Hepatic stellate cell (primary cell): ENCODE data around the gene PPP5C.
A peak's percentile ranks its signal among the peaks of the same experiment; 100 is the strongest.
"Not testable (repeated sequence)": the region's sequence is repeated elsewhere in the genome, so short reads cannot be mapped to it uniquely, and the experiment has no call there.

ENCODE experiments used
- DNase-seq: peaks from one replicate; pipeline ENCODE4 v3.0.0; 2011; ENCODE audit warnings: low spot score

Gene PPP5C

DNA sequence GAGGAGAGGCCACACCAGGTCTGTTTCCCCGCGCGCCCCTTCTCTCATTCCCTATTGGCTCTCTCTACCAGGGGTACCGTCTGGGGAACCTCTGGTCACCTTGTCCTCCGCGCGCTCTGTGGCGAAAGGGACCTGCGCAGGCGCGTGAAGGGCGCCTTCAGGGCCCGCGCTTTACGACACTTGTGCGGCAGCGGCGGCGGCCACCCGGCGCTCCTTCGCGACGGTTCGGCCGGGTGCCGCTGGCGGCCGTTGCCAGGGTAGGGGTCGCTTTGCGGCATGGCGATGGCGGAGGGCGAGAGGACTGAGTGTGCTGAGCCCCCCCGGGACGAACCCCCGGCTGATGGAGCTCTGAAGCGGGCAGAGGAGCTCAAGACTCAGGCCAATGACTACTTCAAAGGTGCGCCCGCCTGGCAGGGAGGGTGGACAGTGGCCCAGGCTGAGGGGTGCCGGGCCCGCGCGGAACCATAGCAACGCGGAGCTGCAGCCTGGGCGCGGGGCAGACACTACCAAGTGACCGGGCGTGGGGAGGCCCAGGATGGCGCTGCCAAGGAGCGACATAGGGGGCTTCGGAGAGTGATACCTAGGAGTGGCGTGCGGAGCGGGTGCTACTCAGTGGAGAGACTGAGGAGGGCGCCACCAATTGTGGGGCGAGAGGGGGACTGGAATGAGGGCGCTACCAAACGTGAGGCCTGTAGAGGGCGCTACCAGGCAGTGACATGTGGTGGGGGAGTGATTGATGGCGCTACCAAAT lies at the start of gene PPP5C:
Gene PPP5C (plus strand): TSS at position 267 of the 751 bp plus-strand sequence. CDS start 10 bp downstream, at position 277.
- peak; percentile 99 for DNase-seq

DNA sequence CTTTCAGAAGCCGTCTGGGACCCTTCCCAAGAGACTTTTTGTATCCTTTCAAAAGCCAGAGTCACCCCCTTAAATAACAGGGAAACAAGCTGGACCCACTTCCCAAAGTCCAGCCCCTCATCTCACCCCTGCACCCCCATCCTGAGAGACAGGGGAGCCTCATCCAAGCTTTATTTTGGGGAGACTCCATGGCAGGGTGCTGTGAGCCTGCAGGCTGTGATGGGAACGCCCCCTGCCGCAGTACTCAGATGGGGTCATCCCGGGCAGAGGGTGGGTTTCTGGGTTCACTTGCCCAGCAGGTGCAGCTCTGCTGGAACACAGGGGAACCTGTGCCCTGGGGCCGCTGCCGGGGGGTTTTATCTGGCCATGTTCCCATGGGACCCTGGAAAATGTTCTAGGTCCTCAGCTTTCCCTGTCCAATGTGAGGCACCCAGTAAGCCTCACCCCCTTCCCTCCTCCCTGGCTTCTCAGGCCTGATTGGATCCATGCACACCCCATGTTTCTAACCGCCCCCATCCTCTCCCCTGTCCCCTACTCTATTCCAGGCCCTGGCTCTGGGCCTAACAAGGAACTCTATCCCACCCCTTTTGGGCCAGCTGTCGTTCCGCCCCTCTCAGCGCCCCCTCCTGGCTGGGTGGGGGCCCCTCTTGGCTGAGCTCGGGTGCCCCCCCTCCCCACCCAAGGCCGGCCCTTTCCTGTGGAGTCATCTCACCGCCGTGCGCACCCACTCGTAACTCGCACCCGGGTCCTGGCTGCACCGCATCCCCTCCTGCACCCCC lies 49.0 kb upstream of the PPP5C start:
- DNase-seq = no peak

- no peak for DNase-seq
Observed at GRCh38 chr19:46298479-46299003, 48.3 kb upstream of the PPP5C start.

- peak; percentile 87 for DNase-seq
Observed at GRCh38 chr19:46299004-46299509, 47.8 kb upstream of the PPP5C start.

DNA sequence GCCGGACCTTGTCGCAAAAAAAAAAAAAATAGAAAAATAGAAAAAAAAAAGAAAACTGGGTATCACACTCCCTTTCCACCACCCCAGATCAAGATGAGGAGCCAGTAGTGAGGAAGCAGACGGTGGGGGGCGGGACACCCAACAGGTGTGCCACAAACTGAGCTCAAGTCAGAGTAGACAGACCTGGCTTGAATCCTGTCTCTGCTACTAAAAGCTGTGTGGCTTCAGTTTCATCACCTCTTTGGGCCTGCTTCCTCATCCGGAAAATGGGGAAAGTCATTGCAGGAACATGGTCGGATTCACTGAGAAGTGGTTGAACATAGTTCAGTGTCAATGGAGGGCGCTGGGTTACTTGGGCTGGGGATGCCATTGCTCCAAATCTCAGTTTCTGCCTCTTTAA lies 47.2 kb upstream of the PPP5C start:
- no peak for DNase-seq

DNA sequence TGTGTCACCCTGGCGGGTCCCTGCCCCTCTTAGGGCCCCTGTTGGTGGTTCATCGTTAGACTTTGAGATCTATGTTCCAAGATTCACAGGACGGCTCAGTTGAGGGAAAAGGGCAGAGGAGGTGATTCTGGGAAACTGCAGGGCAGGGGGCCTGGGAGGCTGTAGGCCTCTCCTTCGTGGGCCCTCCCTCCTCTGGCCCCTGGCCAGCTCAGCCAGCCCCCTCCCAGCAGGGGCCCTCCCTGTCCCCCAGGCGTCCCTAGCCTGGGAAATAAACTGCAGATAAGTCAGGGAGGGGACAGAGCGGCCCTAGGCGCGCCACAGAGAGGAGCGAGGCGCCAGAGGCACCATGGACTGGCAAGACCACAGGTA lies 43.6 kb upstream of the PPP5C start:
- DNase-seq = no peak

GRCh38 chr19:46303691-46304397 lies 43.0 kb upstream of the PPP5C start:
- DNase-seq = no peak

GRCh38 chr19:46306501-46306900 lies 40.4 kb upstream of the PPP5C start:
- no peak for DNase-seq

- no peak for DNase-seq
Observed at GRCh38 chr19:46308510-46308909, 38.4 kb upstream of the PPP5C start.

DNA sequence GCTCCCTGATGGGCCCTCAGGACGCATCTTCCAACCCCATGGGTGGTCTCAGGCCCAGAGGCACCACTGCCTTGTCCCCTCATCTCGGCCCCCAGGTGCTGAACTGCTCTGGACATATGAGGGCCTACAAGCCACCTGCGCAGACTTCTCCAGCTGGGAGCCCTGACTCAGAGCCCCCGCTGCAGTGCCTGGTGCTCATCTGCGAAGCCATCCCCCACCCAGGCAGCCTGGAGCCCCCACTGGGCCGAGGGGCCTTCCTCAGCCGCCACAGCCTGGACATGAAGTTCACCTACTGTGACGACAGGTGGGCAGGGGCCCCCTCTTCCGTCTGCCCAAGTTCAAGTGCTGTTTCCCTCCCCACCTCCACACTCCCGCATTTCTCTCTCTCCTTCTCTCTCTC lies 37.8 kb upstream of the PPP5C start:
- DNase-seq = no peak

GRCh38 chr19:46311444-46311843 lies 35.4 kb upstream of the PPP5C start:
- no peak for DNase-seq

- DNase-seq = not testable (repeated sequence)
Observed at GRCh38 chr19:46313540-46314469, 33.1 kb upstream of the PPP5C start.

DNA sequence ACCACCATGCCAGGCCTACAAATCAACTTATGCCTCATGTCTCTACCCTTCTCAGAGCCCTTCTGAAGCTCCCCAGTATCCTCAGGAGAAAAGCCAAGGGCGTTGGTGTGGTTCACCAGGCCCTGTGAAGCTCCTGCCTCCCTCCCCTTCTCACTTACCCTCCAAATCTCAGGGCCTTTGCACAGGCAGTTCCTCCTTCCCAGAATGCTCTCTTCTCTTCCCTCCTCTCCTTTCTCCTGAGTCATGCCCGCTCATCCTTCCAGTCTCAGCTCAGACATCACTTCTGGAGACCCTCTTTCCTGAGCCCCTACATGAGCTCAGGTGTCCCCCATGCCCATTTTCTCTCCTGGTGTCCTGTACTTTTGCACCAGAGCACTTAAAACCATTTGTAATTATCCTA lies 29.5 kb upstream of the PPP5C start:
- no peak for DNase-seq

DNA sequence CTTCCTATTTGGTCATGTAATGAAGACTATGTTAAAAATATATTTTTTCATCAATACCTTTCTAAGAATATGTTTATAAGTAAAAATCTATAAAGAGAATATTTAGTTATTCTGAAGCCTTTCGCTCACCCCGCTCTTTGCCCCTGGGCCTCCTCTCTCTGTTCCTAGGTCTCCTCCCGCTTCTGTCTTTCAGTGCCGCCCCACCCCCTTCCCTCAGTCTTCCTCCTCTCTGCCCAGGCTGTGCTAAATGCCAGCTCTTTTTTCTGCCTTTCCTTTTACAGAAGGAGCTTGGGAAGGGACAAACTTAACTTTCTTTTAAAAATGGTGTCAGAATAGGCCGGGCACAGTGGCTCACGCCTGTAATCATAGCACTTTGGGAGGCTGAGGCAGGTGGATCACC lies 27.3 kb upstream of the PPP5C start:
- no peak for DNase-seq

- DNase-seq = no peak
Observed at GRCh38 chr19:46320559-46320958, 26.3 kb upstream of the PPP5C start.

- no peak for DNase-seq
Observed at GRCh38 chr19:46321653-46322052, 25.2 kb upstream of the PPP5C start.

- not testable (repeated sequence) for DNase-seq
Observed at GRCh38 chr19:46323227-46323626, 23.7 kb upstream of the PPP5C start.

- no peak for DNase-seq
Observed at GRCh38 chr19:46324277-46324676, 22.6 kb upstream of the PPP5C start.

DNA sequence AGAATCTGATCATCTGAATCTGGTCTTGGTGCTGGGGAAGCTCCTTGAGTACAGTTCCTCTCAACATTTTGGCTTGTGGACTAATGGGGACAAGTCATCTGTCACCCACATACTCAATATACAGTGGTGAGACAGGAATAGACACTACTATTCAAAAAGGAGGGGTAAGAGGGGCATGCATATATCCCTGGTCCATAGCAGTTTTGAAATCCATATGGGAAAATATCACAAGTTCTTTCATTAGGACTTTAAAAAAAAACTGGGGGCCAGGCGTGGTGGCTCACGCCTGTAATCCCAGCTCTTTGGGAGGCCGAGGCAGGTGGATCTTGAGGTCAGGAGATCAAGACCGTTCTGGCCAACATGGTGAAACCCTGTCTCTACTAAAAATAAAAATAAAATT lies 20.3 kb upstream of the PPP5C start:
- DNase-seq = no peak

DNA sequence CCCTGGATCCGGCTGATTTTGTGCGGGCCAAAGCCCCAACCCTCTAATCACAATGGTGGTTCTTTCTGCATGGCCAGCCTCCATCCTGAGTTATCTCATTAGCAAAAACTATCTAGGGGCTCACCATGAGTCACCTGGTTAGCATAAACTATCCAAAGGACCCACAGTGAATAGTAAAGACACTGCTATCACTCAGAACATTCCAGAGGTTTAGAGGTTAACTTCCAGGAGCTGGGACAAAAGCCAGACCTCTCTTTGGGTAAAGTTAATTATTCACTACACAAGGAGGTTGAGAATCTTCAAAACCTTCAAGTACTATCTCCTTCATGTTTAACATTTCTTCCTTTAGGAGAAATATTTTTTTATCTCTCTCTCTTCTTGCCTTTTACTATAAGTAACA lies 18.8 kb upstream of the PPP5C start:
- DNase-seq = no peak

DNA sequence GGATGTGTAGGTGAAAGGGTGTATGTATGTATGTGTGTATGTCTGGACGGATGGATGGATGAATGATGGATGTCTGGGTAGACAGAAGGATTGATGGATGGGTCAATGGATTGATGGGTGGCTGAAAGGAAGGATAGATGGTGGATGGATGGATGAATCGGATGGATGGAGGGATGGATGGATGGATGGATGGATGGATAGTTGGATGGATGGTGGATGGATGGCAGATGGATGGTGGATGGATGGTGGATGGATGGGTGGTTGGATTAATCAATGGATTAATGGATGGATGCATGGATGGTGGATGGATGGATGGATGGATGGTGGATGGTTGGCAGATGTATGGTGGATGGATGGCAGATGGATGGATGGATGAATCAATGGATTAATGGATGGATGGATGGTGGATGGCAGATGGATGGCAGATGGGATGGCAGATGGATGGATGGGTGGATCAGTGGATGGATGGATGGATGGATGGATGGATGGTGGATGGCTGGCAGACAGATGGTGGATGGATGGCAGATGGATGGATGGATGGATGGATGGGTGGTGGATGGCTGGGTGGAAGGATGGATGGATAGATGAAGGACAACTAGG lies 16.5 kb upstream of the PPP5C start:
- DNase-seq = no peak
